ENCODE results near the gene AURKAIP1.
A peak's percentile ranks its signal among the peaks of the same experiment; 100 is the strongest.

AURKAIP1 gene

DNA sequence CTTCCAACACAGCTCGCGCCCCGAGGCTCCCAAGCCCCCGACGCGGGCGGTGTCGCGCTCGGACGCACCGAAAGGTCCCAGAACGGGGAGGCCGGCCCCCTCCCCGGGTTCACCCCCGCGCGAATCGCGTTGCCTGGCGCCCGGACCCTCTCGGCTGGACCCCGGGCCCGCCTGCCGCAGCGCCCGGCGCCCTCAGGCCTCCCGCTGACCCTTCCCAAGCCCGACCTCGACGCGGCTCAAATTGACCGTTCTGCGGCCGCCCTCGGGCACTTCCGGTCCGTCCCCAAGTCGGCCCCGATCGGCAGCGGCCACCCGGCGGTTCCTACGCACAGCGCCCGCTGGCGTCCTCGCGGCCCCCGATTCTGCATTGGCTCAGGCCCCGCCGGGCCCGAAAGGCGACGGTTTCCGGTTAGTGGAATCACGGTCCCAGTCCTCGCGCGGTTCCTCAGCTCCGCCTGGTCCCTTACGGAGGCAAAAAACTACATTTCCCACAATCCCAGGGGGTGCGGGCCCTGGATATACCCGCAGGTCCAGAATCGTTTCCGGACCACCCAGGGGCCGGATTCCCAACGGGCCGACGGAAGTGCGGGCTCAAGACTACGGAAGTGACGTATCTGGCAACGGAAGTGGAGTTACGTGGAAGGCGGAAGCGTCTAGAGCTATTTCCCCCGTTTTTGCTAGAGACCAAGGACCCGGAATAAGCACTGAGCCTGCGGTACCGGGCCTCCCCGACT lies at the start of gene AURKAIP1:
TSS of gene AURKAIP1 (minus strand) at position 279 of the 734 bp plus-strand sequence. CDS start 451 bp downstream, outside the sequence.
- CTCF ChIA-PET, result interaction anchor here (1.3 kb wide), 1 partner anchor 24 kb away, joined by 3 read pairs; the partner anchor contains the start of gene CCNL2
- TF ChIP-seq ELF4 (IDR thresholded peaks at IDR 0.05), result peak; percentile 92
- TF ChIP-seq, protein P1, sequence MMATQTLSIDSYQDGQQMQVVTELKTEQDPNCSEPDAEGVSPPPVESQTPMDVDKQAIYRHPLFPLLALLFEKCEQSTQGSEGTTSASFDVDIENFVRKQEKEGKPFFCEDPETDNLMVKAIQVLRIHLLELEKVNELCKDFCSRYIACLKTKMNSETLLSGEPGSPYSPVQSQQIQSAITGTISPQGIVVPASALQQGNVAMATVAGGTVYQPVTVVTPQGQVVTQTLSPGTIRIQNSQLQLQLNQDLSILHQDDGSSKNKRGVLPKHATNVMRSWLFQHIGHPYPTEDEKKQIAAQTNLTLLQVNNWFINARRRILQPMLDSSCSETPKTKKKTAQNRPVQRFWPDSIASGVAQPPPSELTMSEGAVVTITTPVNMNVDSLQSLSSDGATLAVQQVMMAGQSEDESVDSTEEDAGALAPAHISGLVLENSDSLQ (IDR thresholded peaks at IDR 0.05), result peak; percentile 37; the same call in 1 of the 2 replicates
- peak; percentile 91 for TF ChIP-seq CTBP1 (IDR thresholded peaks at IDR 0.05; ENCODE audit: borderline replicate concordance)
- TF ChIP-seq FOXM1 (IDR thresholded peaks at IDR 0.05; ENCODE audit: borderline replicate concordance), result peak; percentile 94
- TF ChIP-seq L3MBTL2 (conservative IDR thresholded peaks at IDR 0.05), result no peak; the same call in 1 of the 2 replicates
- peak; percentile 84 for TF ChIP-seq ARNT (IDR thresholded peaks at IDR 0.05)

GRCh38 chr1:1424707-1425106 lies 49.7 kb upstream of the AURKAIP1 start:
- ChIA-PET CTCF (no interaction called here), POLR2A (interaction anchor here (1.0 to 1.3 kb wide), 3 partner anchors 13 to 17 kb away, joined by 3 to 7 read pairs (median 3); no protein-coding TSS in a partner anchor)
- TF ChIP-seq LEF1 (IDR thresholded peaks at IDR 0.05; ENCODE audit: borderline replicate concordance), result no peak
- TF ChIP-seq, protein P1 (IDR thresholded peaks at IDR 0.05), result peak; percentile 37; the same call in 1 of the 2 replicates
- no peak for TF ChIP-seq BHLHE40 (IDR thresholded peaks at IDR 0.05; ENCODE audit: borderline replicate concordance)
- TF ChIP-seq ELF4 (IDR thresholded peaks at IDR 0.05), result no peak
- DNase-seq (ENCODE audit: extremely low spot score), result no peak

More for the DNA sequence above, at the start of gene AURKAIP1:
- POLR2A ChIA-PET, result interaction anchor here (0.6 to 6.5 kb wide), 23 partner anchors 10 to 130 kb away, joined by 3 to 54 read pairs (median 5); partner anchors contain the start of genes CCNL2, MRPL20 and MXRA8
- peak; percentile 98 for DNase-seq (ENCODE audit: extremely low spot score)

DNA sequence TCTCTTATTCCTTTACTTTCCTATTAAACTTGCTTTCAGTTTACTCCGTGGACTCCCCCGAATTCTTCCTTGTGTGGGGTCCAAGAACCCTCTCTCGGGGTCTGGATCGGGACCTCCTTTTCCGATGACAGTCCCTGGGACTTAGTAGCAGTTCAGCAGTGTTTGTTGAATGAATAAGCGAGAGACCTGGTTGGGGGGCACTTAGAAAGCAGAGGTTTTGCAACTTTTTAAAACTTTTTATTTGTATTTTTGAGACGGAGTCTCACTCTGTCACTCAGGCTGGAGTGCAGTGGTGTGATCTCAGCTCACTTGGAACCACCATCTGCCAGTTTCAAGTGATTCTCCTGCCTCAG lies 48.2 kb upstream of the AURKAIP1 start:
- POLR2A ChIA-PET, result no interaction called here
- TF ChIP-seq ELF4 (IDR thresholded peaks at IDR 0.05) (no peak), FOXM1 (IDR thresholded peaks at IDR 0.05; ENCODE audit: borderline replicate concordance) (no peak), NFRKB (IDR thresholded peaks at IDR 0.05) (no peak), SP1 (IDR thresholded peaks at IDR 0.05) (no peak), CTBP1 (IDR thresholded peaks at IDR 0.05; ENCODE audit: borderline replicate concordance) (no peak), BHLHE40 (IDR thresholded peaks at IDR 0.05; ENCODE audit: borderline replicate concordance) (no peak), LEF1 (IDR thresholded peaks at IDR 0.05; ENCODE audit: borderline replicate concordance) (no peak), TARDBP (IDR thresholded peaks at IDR 0.05) (no peak), HDGF (IDR thresholded peaks at IDR 0.05; ENCODE audit: borderline replicate concordance) (no peak), ARNT (IDR thresholded peaks at IDR 0.05) (no peak), SUZ12 (IDR thresholded peaks at IDR 0.05) (no peak), ZNF384 (IDR thresholded peaks at IDR 0.05) (no peak), FOXK2 (IDR thresholded peaks at IDR 0.05) (no peak), L3MBTL2 (conservative IDR thresholded peaks at IDR 0.05) (no peak), FOXA1 (IDR thresholded peaks at IDR 0.05) (no peak)
- TF ChIP-seq, protein P1 (IDR thresholded peaks at IDR 0.05), result no peak
- CTCF ChIA-PET, result no interaction called here
- no peak for DNase-seq (ENCODE audit: extremely low spot score)

DNA sequence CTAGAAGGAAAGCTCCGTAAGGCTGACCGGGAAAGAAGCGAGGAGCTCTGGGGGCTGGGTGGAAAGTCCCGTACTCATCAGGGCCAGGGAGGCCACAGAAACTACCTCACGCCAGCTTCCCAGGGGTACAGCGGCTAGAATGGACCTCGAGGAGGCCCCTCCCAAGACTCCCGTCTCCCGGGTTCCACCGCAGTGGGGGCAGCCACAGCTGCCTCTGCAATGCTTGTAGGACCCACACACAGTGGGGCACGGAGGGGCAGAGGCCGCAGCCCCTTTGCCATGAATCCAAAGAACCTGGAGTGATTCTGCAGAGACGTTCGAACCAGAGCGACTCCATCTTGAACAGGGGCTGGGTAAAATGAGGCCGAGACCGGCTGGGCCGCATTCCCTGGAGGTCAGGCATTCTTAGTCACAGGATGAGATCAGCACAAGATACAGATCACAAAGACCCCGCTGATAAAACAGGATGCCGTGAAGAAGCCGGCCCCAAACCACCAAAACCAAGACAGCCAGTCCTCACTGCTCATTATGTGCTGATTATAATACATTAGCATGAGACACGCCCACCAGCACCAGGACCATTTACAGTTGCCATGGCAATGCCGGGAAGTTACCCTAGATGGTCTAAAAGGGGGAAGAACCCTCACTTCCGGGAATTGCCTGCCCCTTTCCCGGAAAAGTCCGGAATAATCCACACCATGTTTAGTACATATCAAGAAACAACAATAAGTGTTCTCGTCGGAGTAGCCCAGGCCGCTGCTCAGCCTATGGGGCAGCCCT lies 47.6 kb upstream of the AURKAIP1 start:
- POLR2A ChIA-PET, result interaction anchor here (1.1 kb wide), 1 partner anchor 23 kb away, joined by 3 read pairs; the partner anchor contains the start of gene CCNL2
- CTCF ChIA-PET, result no interaction called here
- no peak for DNase-seq (ENCODE audit: extremely low spot score)
- TF ChIP-seq ZNF384 (IDR thresholded peaks at IDR 0.05) (no peak), CTBP1 (IDR thresholded peaks at IDR 0.05; ENCODE audit: borderline replicate concordance) (no peak), FOXM1 (IDR thresholded peaks at IDR 0.05; ENCODE audit: borderline replicate concordance) (no peak), ARNT (IDR thresholded peaks at IDR 0.05) (no peak), TARDBP (IDR thresholded peaks at IDR 0.05) (no peak), ELF4 (IDR thresholded peaks at IDR 0.05) (no peak), LEF1 (IDR thresholded peaks at IDR 0.05; ENCODE audit: borderline replicate concordance) (no peak), SP1 (IDR thresholded peaks at IDR 0.05) (no peak), NFRKB (IDR thresholded peaks at IDR 0.05) (no peak), L3MBTL2 (conservative IDR thresholded peaks at IDR 0.05) (no peak), FOXA1 (IDR thresholded peaks at IDR 0.05) (no peak), HDGF (IDR thresholded peaks at IDR 0.05; ENCODE audit: borderline replicate concordance) (no peak), FOXK2 (IDR thresholded peaks at IDR 0.05) (no peak), BHLHE40 (IDR thresholded peaks at IDR 0.05; ENCODE audit: borderline replicate concordance) (no peak)
- TF ChIP-seq, protein P1 (IDR thresholded peaks at IDR 0.05), result no peak

GRCh38 chr1:1421907-1422464 lies 47.0 kb upstream of the AURKAIP1 start:
- DNase-seq (ENCODE audit: extremely low spot score), result no peak
- TF ChIP-seq NFRKB (IDR thresholded peaks at IDR 0.05) (no peak), HDGF (IDR thresholded peaks at IDR 0.05; ENCODE audit: borderline replicate concordance) (no peak), ELF4 (IDR thresholded peaks at IDR 0.05) (no peak), LEF1 (IDR thresholded peaks at IDR 0.05; ENCODE audit: borderline replicate concordance) (no peak), ARNT (IDR thresholded peaks at IDR 0.05) (no peak), SUZ12 (IDR thresholded peaks at IDR 0.05) (no peak)
- ChIA-PET POLR2A (interaction anchor here (1.1 kb wide), 1 partner anchor 23 kb away, joined by 3 read pairs; the partner anchor contains the start of gene CCNL2), CTCF (no interaction called here)

Data from HEK293T (cell line).